Suprapubic skin (tissue), 3 donors: ENCODE data around the gene GRM7.

Source experiments
- POLR2A ChIP-seq, 2 donors: fragments of 450-650 bp; IDR thresholded peaks; one replicate each; pipeline ENCODE4 v1.6.1; 2017; ENCODE audit warnings: antibody characterized with exemption in 2 of 2, mild to moderate bottlenecking in 2 of 2, moderate library complexity in 2 of 2
- TF ChIP-seq, protein P1 (sequence below), 2 donors: fragments of 200-600 bp in 1 of 2; fragments of 450-650 bp in 1 of 2; sonication (generic) in 1 of 2; IDR thresholded peaks; one replicate each; pipeline ENCODE4 v1.5.1; 2016 to 2019; ENCODE audit warnings: antibody characterized with exemption in 2 of 2, mild to moderate bottlenecking in 1 of 2, moderate library complexity in 1 of 2

GRCh38 chr3:7461202-7461825 is 600.4 kb downstream of the GRM7 start:
- TF ChIP-seq, protein P1, sequence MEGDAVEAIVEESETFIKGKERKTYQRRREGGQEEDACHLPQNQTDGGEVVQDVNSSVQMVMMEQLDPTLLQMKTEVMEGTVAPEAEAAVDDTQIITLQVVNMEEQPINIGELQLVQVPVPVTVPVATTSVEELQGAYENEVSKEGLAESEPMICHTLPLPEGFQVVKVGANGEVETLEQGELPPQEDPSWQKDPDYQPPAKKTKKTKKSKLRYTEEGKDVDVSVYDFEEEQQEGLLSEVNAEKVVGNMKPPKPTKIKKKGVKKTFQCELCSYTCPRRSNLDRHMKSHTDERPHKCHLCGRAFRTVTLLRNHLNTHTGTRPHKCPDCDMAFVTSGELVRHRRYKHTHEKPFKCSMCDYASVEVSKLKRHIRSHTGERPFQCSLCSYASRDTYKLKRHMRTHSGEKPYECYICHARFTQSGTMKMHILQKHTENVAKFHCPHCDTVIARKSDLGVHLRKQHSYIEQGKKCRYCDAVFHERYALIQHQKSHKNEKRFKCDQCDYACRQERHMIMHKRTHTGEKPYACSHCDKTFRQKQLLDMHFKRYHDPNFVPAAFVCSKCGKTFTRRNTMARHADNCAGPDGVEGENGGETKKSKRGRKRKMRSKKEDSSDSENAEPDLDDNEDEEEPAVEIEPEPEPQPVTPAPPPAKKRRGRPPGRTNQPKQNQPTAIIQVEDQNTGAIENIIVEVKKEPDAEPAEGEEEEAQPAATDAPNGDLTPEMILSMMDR (IDR thresholded peaks at IDR 0.05) = no peak
- no peak for TF ChIP-seq POLR2A (IDR thresholded peaks at IDR 0.05)
